Chondrocyte (in vitro differentiated cells): Measurements from ENCODE around the gene UNC119B. TPM values are rescaled to one million over a fixed set of nuclear protein-coding genes. Genes with fewer than 3 reads are reported as not detected.

ENCODE experiments used
- DNase-seq: peaks from one replicate; pipeline ENCODE4 v3.0.0; 2021; ENCODE audit warnings: mixed read lengths, low spot score
- H3K27ac Mint-ChIP-seq: one replicate; pipeline ENCODE4 v1.8.0; 2021; ENCODE audit warnings: mild to moderate bottlenecking, moderate library complexity, mixed read lengths; ENCODE audit not compliant: unreplicated experiment
- H3K27me3 Mint-ChIP-seq: 2 replicates; pipeline ENCODE4 v1.8.0; 2021; ENCODE audit warnings: low read depth, mixed read lengths
- H3K36me3 Mint-ChIP-seq: 2 replicates; pipeline ENCODE4 v1.8.0; 2021; ENCODE audit warnings: low read depth, mixed read lengths
- H3K4me1 Mint-ChIP-seq: 2 replicates; pipeline ENCODE4 v1.8.0; 2021; ENCODE audit warnings: low read depth, mild to moderate bottlenecking, mixed read lengths
- H3K4me3 Mint-ChIP-seq: one replicate; pipeline ENCODE4 v1.8.0; 2021; ENCODE audit warnings: mild to moderate bottlenecking, moderate library complexity, mixed read lengths; ENCODE audit not compliant: unreplicated experiment
- H3K9me3 Mint-ChIP-seq: 2 replicates; pipeline ENCODE4 v1.8.0; 2021; ENCODE audit warnings: low read depth, mixed read lengths
- total RNA-seq: library from RNA; stranded (reverse); gene quantifications from 3 replicates; pipeline ENCODE4 v1.2.1, GENCODE V29; 2021
- TF ChIP-seq, protein P1 (sequence below): fragments of 200-600 bp; sonication (generic); IDR thresholded peaks from 2 replicates; pipeline ENCODE4 v1.5.0; 2021; ENCODE audit warnings: antibody characterized with exemption, mild to moderate bottlenecking, moderate library complexity

UNC119B gene
- total RNA-seq, 1 donor from 2014 or later: 22.3 TPM

DNA sequence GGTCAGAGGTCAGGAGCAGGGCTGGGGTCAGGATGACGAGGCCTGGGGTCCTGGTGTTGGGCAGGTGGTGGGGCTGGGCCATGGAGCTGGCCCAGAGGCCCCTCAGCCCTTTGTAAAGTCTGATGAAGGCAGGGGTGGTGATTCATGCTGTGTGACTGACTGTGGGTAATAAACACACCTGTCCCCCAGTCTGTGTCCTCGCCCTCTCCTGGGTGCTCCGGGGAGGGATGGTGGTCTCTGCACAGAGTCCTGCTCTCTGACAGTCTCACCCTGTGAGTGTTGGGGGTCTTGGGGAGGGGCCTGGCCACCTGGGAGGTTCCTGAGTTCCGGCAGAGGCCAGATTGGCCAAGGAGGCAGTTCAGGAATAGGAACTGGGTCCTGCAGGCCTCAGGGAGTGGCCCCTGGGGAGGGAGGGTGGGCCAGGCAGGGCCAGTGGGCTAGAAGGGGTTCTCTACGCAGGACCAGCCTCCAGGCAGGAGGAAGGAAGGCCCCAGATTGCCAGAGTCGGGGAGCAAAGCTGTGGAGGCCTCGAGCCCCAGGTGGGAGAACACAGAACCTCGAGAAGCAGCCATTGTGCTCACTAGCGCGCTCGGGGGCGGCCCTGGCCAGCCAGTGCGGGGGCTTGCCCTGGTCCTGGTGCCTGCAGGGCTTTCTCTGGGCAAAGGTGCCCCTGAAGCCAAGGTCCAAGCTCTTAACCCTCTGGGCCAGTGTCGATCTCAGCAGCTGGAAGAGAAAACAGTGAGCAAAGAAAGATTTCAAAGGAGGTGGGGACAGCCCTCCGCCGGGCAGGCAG, 29.8 kb downstream of the UNC119B start:
- H3K4me3 Mint-ChIP-seq: no peak overlapping the region
- H3K27ac Mint-ChIP-seq: no peak overlapping the region
- no peaks in the 10 kb centered on the region for H3K9me3 Mint-ChIP-seq
- no peaks in the 10 kb centered on the region for H3K36me3 Mint-ChIP-seq
- peak; percentile 78 for DNase-seq
- no peaks in the 10 kb centered on the region for H3K27me3 Mint-ChIP-seq
- TF ChIP-seq, protein P1, sequence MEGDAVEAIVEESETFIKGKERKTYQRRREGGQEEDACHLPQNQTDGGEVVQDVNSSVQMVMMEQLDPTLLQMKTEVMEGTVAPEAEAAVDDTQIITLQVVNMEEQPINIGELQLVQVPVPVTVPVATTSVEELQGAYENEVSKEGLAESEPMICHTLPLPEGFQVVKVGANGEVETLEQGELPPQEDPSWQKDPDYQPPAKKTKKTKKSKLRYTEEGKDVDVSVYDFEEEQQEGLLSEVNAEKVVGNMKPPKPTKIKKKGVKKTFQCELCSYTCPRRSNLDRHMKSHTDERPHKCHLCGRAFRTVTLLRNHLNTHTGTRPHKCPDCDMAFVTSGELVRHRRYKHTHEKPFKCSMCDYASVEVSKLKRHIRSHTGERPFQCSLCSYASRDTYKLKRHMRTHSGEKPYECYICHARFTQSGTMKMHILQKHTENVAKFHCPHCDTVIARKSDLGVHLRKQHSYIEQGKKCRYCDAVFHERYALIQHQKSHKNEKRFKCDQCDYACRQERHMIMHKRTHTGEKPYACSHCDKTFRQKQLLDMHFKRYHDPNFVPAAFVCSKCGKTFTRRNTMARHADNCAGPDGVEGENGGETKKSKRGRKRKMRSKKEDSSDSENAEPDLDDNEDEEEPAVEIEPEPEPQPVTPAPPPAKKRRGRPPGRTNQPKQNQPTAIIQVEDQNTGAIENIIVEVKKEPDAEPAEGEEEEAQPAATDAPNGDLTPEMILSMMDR: no peak
- no peaks in the 10 kb centered on the region for H3K4me1 Mint-ChIP-seq

DNA sequence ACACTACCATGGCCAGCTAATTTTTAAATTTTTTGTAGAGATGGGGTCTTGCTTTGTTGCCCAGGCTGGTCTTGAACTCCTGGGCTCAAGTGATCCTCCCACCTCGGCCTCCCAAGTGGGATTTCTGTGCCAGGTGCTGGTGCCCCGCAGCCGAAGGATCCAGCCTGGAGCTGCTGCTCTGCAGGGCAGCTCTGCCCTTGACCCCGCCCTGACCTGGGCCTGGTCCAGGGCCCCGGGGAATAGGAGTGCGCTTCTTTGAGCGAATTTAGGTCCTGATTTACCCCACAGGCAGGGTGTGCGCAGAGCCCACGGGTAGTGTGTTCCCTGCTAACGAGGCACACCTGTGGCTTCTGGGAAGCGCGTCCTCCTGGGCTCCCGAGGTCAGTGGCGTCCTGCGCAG, 30.6 kb downstream of the UNC119B start:
- no peak for DNase-seq
- Mint-ChIP-seq H3K27me3 (no peaks in the 10 kb centered on the region), H3K27ac (no peak overlapping the region), H3K9me3 (no peaks in the 10 kb centered on the region), H3K4me1 (no peaks in the 10 kb centered on the region), H3K4me3 (no peak overlapping the region), H3K36me3 (no peaks in the 10 kb centered on the region)
- TF ChIP-seq, protein P1: no peak

DNA sequence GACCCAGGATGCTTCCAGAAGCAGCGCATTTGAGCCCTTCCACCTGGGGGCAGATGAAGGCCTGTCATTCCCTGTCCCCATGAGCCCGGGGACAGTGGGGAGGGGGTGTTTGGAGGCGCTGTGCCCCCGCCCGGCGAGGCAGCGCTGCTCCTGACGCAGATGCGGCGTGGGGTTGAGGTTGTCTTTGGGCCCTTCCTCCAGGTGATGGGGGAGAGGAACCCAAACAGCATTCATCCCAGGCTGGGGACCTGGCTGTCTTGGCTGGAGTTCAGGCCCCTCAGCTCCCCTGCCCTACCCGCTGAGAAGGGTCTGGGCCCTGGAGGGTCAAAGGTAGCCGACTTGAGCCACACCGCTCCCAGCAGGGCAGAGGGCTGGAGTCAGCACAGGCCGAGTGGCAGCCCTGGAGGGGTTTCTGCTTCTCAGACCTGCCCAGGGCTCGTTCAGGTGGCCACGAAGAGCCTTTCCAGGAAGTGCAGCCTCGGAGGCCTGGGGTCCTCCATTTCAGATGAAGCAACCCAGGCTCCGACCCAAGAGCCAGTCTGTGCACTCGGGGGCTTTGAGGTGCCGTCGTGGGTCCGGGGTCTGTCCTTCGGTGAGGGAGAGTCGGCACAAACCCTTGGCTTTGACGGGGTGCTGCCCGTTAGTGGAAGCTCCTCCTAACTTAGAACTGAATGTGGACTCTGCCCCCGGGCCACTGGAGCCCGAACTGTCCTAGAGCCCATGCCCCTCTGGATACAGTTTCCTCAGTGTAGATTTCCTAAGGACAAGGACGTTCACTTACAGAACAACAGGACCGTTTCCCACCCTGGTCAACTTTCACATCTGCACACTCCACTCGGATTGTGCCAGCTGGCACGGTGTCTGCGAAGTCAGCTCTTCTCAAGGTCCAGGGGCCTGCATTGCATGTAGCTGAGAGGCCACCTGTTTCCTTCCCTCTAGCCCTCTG, 31.5 kb downstream of the UNC119B start:
- Mint-ChIP-seq H3K4me1 (no peaks in the 10 kb centered on the region), H3K9me3 (no peaks in the 10 kb centered on the region), H3K4me3 (no peak overlapping the region), H3K27me3 (no peaks in the 10 kb centered on the region), H3K36me3 (no peaks in the 10 kb centered on the region), H3K27ac (no peak overlapping the region)
- TF ChIP-seq, protein P1: no peak
- peak; percentile 76 for DNase-seq

DNA sequence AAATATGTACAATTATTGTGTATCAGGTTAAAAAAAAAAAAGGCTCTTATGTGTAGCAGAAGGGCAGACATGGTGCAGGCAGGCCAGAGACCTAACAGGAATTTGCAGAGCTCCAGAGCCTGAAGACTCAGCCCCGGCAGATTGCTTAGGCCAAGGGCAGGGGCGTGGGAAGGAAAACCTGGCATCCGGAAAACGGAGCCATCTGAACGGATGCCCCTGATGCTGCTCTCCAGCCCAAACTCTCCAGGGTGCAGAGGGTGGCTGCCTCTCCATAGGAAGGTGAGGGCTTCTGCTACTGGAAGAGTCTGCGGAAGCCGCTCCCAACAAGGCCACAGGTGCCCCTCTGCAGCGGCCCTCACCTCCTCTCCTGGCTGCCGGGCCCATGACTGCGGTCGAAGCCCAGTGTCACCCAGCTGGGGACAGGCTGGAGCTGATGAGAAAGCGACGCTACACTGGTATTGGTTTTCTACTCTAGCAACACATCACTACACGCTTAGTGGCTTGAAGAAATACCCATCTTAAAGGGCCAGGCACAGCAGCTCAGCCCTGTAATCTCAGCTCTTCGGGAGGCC, 34.8 kb downstream of the UNC119B start:
- Mint-ChIP-seq H3K36me3 (no peaks in the 10 kb centered on the region), H3K9me3 (no peaks in the 10 kb centered on the region), H3K4me3 (no peak overlapping the region), H3K4me1 (no peaks in the 10 kb centered on the region), H3K27me3 (no peaks in the 10 kb centered on the region), H3K27ac (no peak overlapping the region)
- peak; percentile 80 for DNase-seq
- TF ChIP-seq, protein P1: no peak

DNA sequence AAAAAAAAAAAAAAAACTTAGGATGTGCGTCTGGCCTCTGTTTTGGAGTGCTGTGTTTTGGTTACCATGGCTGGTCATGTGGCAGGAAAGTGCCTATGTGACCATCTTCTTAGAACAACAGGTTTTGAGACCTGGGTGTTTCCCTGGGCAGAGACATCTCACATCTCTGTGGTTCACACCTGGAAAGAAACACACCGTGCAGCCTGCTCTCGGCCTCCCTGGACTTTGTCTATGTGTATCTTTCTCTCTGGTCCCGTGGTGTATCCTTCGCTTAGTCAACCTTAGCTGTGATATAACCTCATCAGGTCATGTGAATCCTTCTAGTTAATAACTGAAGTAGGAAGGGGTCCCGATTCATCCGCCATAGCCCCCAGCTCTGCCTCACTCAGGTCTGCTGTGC, 38.0 kb downstream of the UNC119B start:
- peak; percentile 18 for DNase-seq
- Mint-ChIP-seq H3K27ac (no peak overlapping the region), H3K4me3 (no peak overlapping the region), H3K4me1 (no peaks in the 10 kb centered on the region), H3K36me3 (no peaks in the 10 kb centered on the region), H3K27me3 (no peaks in the 10 kb centered on the region), H3K9me3 (no peaks in the 10 kb centered on the region)
- TF ChIP-seq, protein P1: no peak
